Measurements from ENCODE around the gene NAV2. TPM values are rescaled to one million over a fixed set of nuclear protein-coding genes. Genes with fewer than 3 reads are reported as not detected.
A peak's percentile ranks its signal among the peaks of the same experiment; 100 is the strongest.

NAV2 gene
- total RNA-seq, 1 donor from 2014 or later = 33.2 TPM

GRCh38 chr11:19793326-19793725, 80.7 kb downstream of the NAV2 start:
- intact Hi-C loops (cut with DNase I) = no loop called here
- DNase-seq (ENCODE audit: low spot score) = no peak
- ATAC-seq = no peak

GRCh38 chr11:19794161-19794560, 81.5 kb downstream of the NAV2 start:
- DNase-seq (ENCODE audit: low spot score) (no peak), ATAC-seq (no peak)
- intact Hi-C loops (cut with DNase I) = no loop called here

- ATAC-seq = no peak
- intact Hi-C loops (cut with DNase I) = no loop called here
- no peak for DNase-seq (ENCODE audit: low spot score)
Observed at GRCh38 chr11:19795082-19795481, 82.4 kb downstream of the NAV2 start.

- intact Hi-C loops (cut with DNase I) = no loop called here
- DNase-seq (ENCODE audit: low spot score) (no peak), ATAC-seq (no peak)
Observed at GRCh38 chr11:19800162-19800561, 87.5 kb downstream of the NAV2 start.

- no peak for DNase-seq (ENCODE audit: low spot score)
- ATAC-seq = no peak
- intact Hi-C loops (cut with DNase I) = no loop called here
Observed at GRCh38 chr11:19800714-19801519, 88.3 kb downstream of the NAV2 start.

- intact Hi-C loops (cut with DNase I) = no loop called here
- ATAC-seq (no peak), DNase-seq (ENCODE audit: low spot score) (no peak)
Observed at GRCh38 chr11:19802773-19803293, 90.2 kb downstream of the NAV2 start.

- intact Hi-C loops (cut with DNase I) = no loop called here
- no peak for DNase-seq (ENCODE audit: low spot score)
Observed at GRCh38 chr11:19803506-19803998, 90.9 kb downstream of the NAV2 start.

GRCh38 chr11:19805376-19805775, 92.7 kb downstream of the NAV2 start:
- DNase-seq (ENCODE audit: low spot score) (no peak), ATAC-seq (no peak)
- intact Hi-C loops (cut with DNase I) = no loop called here

More at GRCh38 chr11:19803506-19803998, 90.9 kb downstream of the NAV2 start:
- ATAC-seq = no peak

GRCh38 chr11:19805827-19806226, 93.2 kb downstream of the NAV2 start:
- ATAC-seq = no peak

GRCh38 chr11:19806251-19806650, 93.6 kb downstream of the NAV2 start:
- DNase-seq (ENCODE audit: low spot score) (no peak), ATAC-seq (no peak)
- intact Hi-C loops (cut with DNase I) = no loop called here

More at GRCh38 chr11:19805827-19806226, 93.2 kb downstream of the NAV2 start:
- intact Hi-C loops (cut with DNase I) = no loop called here
- no peak for DNase-seq (ENCODE audit: low spot score)

GRCh38 chr11:19808076-19808911, 95.7 kb downstream of the NAV2 start:
- no peak for DNase-seq (ENCODE audit: low spot score)
- no peak for ATAC-seq
- intact Hi-C loops (cut with DNase I) = no loop called here

GRCh38 chr11:19810852-19811251, 98.2 kb downstream of the NAV2 start:
- intact Hi-C loops (cut with DNase I) = no loop called here
- ATAC-seq (no peak), DNase-seq (ENCODE audit: low spot score) (no peak)

- no peak for ATAC-seq
- no peak for DNase-seq (ENCODE audit: low spot score)
- intact Hi-C loops (cut with DNase I) = no loop called here
Observed at GRCh38 chr11:19811380-19811779, 98.7 kb downstream of the NAV2 start.

- DNase-seq (ENCODE audit: low spot score) (no peak), ATAC-seq (no peak)
- intact Hi-C loops (cut with DNase I) = no loop called here
Observed at GRCh38 chr11:19812096-19812495, 99.5 kb downstream of the NAV2 start.

GRCh38 chr11:19812710-19813109, 100.1 kb downstream of the NAV2 start:
- DNase-seq (ENCODE audit: low spot score) (no peak), ATAC-seq (no peak)
- intact Hi-C loops (cut with DNase I) = no loop called here

- intact Hi-C loops (cut with DNase I) = no loop called here
- ATAC-seq (no peak), DNase-seq (ENCODE audit: low spot score) (no peak)
Observed at GRCh38 chr11:19813158-19813879, 100.7 kb downstream of the NAV2 start.

GRCh38 chr11:19814421-19814820, 101.8 kb downstream of the NAV2 start:
- ATAC-seq = no peak
- DNase-seq (ENCODE audit: low spot score) = no peak
- intact Hi-C loops (cut with DNase I) = no loop called here

GRCh38 chr11:19816040-19816439, 103.4 kb downstream of the NAV2 start:
- ATAC-seq (peak; percentile 70), DNase-seq (ENCODE audit: low spot score) (no peak)
- intact Hi-C loops (cut with DNase I) = no loop called here

GRCh38 chr11:19816817-19817216, 104.2 kb downstream of the NAV2 start:
- intact Hi-C loops (cut with DNase I) = no loop called here

More at GRCh38 chr11:19816817-19817216, 104.2 kb downstream of the NAV2 start:
- no peak for ATAC-seq
- DNase-seq (ENCODE audit: low spot score) = no peak
